ENCODE results near the gene UBR1. TPM values are rescaled to one million over a fixed set of nuclear protein-coding genes. Genes with fewer than 3 reads are reported as not detected.
"Not testable (repeated sequence)": the region's sequence is repeated elsewhere in the genome, so short reads cannot be mapped to it uniquely, and the experiment has no call there.

UBR1 gene
- total RNA-seq, 1 donor from 2014 or later: 24.2 TPM

DNA sequence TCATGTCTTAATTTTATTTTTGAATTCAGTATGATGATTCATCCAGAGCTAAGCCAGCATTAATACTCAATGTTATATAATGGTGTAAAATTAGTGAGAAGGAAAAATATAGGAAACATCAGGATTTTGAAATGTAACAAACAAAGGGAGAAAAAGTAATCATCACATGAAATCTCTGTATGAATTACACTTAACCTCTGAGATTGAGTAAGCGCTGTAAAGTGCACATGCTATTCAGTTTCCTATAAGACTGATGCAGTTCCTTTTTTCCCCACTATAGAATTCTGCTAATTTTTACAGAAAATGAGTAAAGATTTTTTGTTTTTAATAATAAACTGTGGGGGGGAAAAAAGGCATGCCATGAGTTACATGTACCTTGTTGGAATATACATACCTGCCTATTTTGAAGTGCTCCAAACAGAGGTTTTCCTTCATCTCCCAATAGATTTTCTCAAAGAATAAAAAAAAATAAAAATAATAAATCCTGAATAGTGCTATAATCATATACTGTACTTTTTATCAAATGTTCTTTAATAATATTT is 121.3 kb downstream of the UBR1 start:
- Histone ChIP-seq H3K27me3 (ENCODE audit: low read depth) (no peaks in the 10 kb centered on the region), H3K9me3 (replicated peaks) (no peaks in the 10 kb centered on the region), H3K27ac (replicated peaks) (no peak overlapping the region), H3K4me3 (no peak overlapping the region), H3K4me1 (peaks cover 10% of the 10 kb centered on the region), H3K36me3 (peaks cover 97% of the 10 kb centered on the region)
- intact Hi-C loops (cut with micrococcal nuclease): no loop called here
- TF ChIP-seq, protein P1, sequence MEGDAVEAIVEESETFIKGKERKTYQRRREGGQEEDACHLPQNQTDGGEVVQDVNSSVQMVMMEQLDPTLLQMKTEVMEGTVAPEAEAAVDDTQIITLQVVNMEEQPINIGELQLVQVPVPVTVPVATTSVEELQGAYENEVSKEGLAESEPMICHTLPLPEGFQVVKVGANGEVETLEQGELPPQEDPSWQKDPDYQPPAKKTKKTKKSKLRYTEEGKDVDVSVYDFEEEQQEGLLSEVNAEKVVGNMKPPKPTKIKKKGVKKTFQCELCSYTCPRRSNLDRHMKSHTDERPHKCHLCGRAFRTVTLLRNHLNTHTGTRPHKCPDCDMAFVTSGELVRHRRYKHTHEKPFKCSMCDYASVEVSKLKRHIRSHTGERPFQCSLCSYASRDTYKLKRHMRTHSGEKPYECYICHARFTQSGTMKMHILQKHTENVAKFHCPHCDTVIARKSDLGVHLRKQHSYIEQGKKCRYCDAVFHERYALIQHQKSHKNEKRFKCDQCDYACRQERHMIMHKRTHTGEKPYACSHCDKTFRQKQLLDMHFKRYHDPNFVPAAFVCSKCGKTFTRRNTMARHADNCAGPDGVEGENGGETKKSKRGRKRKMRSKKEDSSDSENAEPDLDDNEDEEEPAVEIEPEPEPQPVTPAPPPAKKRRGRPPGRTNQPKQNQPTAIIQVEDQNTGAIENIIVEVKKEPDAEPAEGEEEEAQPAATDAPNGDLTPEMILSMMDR (IDR thresholded peaks at IDR 0.05; ENCODE audit: borderline replicate concordance): no peak
- DNase-seq: no peak

DNA sequence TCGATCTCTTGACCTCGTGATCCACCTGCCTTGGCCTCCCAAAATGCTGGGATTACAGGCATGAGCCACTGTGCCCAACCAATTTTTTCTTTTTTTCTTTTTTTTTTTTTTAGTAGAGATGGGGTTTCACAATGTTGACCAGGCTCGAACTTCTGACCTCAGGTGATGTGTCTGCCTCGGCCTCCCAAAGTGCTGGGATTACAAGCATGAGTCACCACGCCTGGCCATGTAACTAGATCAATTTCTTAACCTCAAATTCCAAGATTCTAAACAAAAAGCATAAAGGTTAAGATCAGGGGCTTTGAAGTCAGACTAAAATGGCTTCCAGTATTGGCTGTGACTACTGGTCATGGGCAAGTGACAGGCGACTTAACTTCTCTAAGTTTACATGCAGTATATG is 126.7 kb downstream of the UBR1 start:
- peaks cover 96% of the 10 kb centered on the region for H3K36me3 ChIP-seq
- H3K4me1 ChIP-seq; H3K9me3 ChIP-seq (replicated peaks); H3K27me3 ChIP-seq (ENCODE audit: low read depth); DNase-seq; intact Hi-C loops (cut with micrococcal nuclease); H3K4me3 ChIP-seq; H3K27ac ChIP-seq (replicated peaks): not testable (repeated sequence)

DNA sequence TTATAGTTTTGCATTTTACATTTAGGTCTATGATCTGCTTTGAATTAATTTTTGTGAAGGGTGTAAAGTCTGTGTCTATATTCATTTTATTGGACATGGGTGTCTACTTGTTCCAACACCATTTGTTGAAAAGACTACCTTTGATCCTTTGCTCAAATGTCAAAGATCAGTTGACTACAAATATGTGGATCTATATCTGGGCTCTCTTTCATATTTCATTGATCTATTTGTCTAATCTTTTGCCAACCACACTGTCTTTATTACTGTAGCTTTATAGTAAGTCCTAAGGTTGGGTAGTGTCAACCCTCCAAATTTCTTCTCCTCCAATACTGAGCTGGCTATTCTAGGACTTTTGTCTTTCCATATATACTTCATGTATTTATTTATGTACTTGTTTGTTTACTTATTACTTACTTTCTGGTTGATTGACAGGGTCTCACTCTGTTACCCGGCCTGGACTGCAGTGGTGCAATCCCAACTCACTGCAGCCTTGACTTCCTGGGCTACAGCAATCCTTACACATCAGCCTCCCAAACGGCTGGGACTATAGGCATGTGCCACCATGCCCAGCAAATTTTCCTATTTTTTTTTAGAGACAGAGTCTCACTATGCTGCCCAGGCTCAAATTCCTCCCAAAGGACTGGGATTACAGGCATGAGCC is 131.5 kb downstream of the UBR1 start:
- Histone ChIP-seq H3K27ac (replicated peaks) (no peak overlapping the region), H3K27me3 (ENCODE audit: low read depth) (no peaks in the 10 kb centered on the region), H3K4me1 (no peaks in the 10 kb centered on the region), H3K4me3 (no peak overlapping the region), H3K9me3 (replicated peaks) (peaks cover 15% of the 10 kb centered on the region), H3K36me3 (peaks cover 96% of the 10 kb centered on the region)
- DNase-seq: no peak
- TF ChIP-seq, protein P1 (IDR thresholded peaks at IDR 0.05; ENCODE audit: borderline replicate concordance): no peak
- intact Hi-C loops (cut with micrococcal nuclease): no loop called here

DNA sequence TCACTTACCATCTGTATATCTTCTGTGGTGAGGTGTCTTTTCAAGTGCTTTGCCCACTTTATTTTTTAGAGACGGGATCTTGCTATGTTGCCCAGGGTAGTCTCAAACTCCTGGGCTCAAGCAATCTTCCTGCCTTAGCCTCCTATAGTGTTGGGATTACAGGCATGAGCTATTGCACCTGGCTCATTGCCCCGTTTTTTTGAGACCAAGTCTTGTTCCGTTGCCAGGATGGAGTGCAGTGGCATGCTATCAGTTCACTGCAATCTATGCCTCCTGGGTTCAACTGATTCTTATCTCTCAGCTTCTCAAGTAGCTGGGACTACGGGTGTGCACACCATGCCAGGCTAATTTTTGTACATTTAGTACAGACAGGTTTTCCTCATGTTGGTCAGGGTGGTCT is 132.7 kb downstream of the UBR1 start:
- no peak for DNase-seq
- H3K36me3 ChIP-seq: peaks cover 94% of the 10 kb centered on the region
- TF ChIP-seq, protein P1 (IDR thresholded peaks at IDR 0.05; ENCODE audit: borderline replicate concordance): no peak
- H3K9me3 ChIP-seq (replicated peaks): peaks cover 20% of the 10 kb centered on the region
- no peak overlapping the region for H3K27ac ChIP-seq (replicated peaks)
- no peak overlapping the region for H3K4me3 ChIP-seq
- no peaks in the 10 kb centered on the region for H3K4me1 ChIP-seq
- H3K27me3 ChIP-seq (ENCODE audit: low read depth): no peaks in the 10 kb centered on the region
- intact Hi-C loops (cut with micrococcal nuclease): no loop called here

DNA sequence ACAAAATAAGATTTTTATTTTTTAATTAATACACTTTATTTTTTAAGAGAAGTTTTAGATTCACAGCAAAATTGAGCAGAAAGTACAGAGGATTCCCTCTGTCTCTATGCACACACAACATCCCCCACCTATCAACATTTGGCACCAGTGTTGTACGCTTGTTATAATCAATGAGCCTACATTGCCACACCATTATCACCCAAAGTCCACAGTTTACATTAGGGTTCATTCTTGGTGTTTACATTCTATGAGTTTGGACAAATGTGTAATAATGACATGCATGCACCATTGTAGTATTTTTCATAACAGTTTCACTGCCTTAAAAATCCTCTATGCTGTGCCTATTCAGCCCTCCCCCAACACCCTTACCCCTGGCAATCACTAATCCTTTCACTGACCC is 134.0 kb downstream of the UBR1 start:
- Histone ChIP-seq H3K4me3 (no peak overlapping the region), H3K4me1 (no peaks in the 10 kb centered on the region), H3K9me3 (replicated peaks) (peaks cover 20% of the 10 kb centered on the region), H3K27ac (replicated peaks) (no peak overlapping the region), H3K27me3 (ENCODE audit: low read depth) (no peaks in the 10 kb centered on the region), H3K36me3 (peaks cover 82% of the 10 kb centered on the region)
- TF ChIP-seq, protein P1 (IDR thresholded peaks at IDR 0.05; ENCODE audit: borderline replicate concordance): no peak
- no peak for DNase-seq
- intact Hi-C loops (cut with micrococcal nuclease): no loop called here

DNA sequence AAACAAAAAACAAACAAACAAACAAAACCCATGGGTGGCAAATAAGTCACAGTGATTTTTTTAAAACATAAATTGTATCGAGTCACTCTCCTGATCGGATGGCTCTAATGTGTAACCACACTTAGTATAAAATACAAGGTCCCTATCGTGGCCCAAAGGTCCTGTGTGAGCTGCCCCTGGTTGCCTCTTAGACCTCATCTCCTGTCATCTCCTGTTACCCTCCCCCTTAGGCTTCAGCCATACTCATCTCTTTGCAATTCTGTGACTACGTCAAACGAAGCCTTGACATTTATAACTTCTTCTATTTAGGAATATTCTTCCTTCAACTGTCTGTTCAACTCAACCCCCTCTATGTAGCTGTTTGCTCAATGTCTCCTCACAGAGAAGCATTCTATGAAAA is 141.4 kb downstream of the UBR1 start:
- intact Hi-C loops (cut with micrococcal nuclease): no loop called here
- H3K9me3 ChIP-seq (replicated peaks): peaks cover 6% of the 10 kb centered on the region
- H3K4me3 ChIP-seq: no peak overlapping the region
- H3K27ac ChIP-seq (replicated peaks): no peak overlapping the region
- no peaks in the 10 kb centered on the region for H3K27me3 ChIP-seq (ENCODE audit: low read depth)
- peaks cover 79% of the 10 kb centered on the region for H3K36me3 ChIP-seq
- TF ChIP-seq, protein P1 (IDR thresholded peaks at IDR 0.05; ENCODE audit: borderline replicate concordance): no peak
- H3K4me1 ChIP-seq: no peaks in the 10 kb centered on the region
- DNase-seq: no peak

Measured in left ventricle myocardium inferior (tissue), 1 donor.